Measurements from ENCODE around the gene STRN3.
"Not testable (repeated sequence)": the region's sequence is repeated elsewhere in the genome, so short reads cannot be mapped to it uniquely, and the experiment has no call there.

The STRN3 gene

GRCh38 chr14:31043379-31043778 is 17.2 kb upstream of the STRN3 start:
- Histone ChIP-seq H2BK15ac (ENCODE audit: low read length) (no peak overlapping the region), H3K27me3 (ENCODE audit: control insufficient read depth in 3 of 3, insufficient read depth in 3 of 3, low read depth in 1 of 3, low read length in 3 of 3) (no peaks in the 10 kb centered on the region), H3K4me2 (ENCODE audit: insufficient read depth, low read length, poor library complexity, severe bottlenecking) (no peak overlapping the region), H3K4me1 (ENCODE audit: control insufficient read depth in 2 of 2, insufficient read depth in 1 of 2, low read depth in 1 of 2, low read length in 2 of 2) (no peaks in the 10 kb centered on the region), H3K14ac (ENCODE audit: low read length) (no peak overlapping the region), H3K27ac (replicated peaks; ENCODE audit: low read length) (no peak overlapping the region), H2BK5ac (ENCODE audit: low read length) (no peak overlapping the region), H2AFZ (ENCODE audit: low read length) (no peak overlapping the region), H3K4ac (ENCODE audit: low read length) (no peak overlapping the region), H2AK5ac (ENCODE audit: low read depth, low read length) (no peak overlapping the region), H4K91ac (ENCODE audit: low read depth, low read length, poor library complexity) (no peak overlapping the region), H4K8ac (ENCODE audit: low read depth, low read length) (no peak overlapping the region), H2BK12ac (ENCODE audit: low read length) (no peak overlapping the region), H3K23ac (ENCODE audit: low read depth, low read length, poor library complexity) (no peak overlapping the region), H3K4me3 (ENCODE audit: low read length in 2 of 2) (no peak overlapping the region), H3K9me3 (replicated peaks in 1 of 2; ENCODE audit: control insufficient read depth in 2 of 2, insufficient read depth in 1 of 2, low read depth in 1 of 2, low read length in 2 of 2) (peaks cover 0 to 2% of the 10 kb centered on the region in 2 donors), H3K36me3 (replicated peaks in 1 of 2; ENCODE audit: control insufficient read depth in 2 of 2, insufficient read depth in 2 of 2, low read length in 2 of 2) (no peaks in the 10 kb centered on the region), H3K79me1 (ENCODE audit: low read depth, low read length) (no peaks in the 10 kb centered on the region), H2BK120ac (ENCODE audit: low read depth, low read length) (no peak overlapping the region), H3K18ac (ENCODE audit: low read length) (no peak overlapping the region), H3K9ac (ENCODE audit: low read depth, low read length, poor library complexity) (no peak overlapping the region)
- no peak for DNase-seq (ENCODE audit: low spot score)
- no CpG with 5 or more reads among the region's 3 CpGs for WGBS, 2 donors (ENCODE audit: extremely low coverage in 2 of 2, insufficient read length in 2 of 2, insufficient replicate concordance in 1 of 2)

GRCh38 chr14:31042893-31043292 is 16.7 kb upstream of the STRN3 start:
- H4K8ac ChIP-seq (ENCODE audit: low read depth, low read length); H3K27ac ChIP-seq (replicated peaks; ENCODE audit: low read length); H3K4me1 ChIP-seq (ENCODE audit: control insufficient read depth in 2 of 2, insufficient read depth in 1 of 2, low read depth in 1 of 2, low read length in 2 of 2); DNase-seq (ENCODE audit: low spot score); H3K27me3 ChIP-seq (ENCODE audit: control insufficient read depth in 3 of 3, insufficient read depth in 3 of 3, low read depth in 1 of 3, low read length in 3 of 3); H3K4ac ChIP-seq (ENCODE audit: low read length); H4K91ac ChIP-seq (ENCODE audit: low read depth, low read length, poor library complexity); H3K4me2 ChIP-seq (ENCODE audit: insufficient read depth, low read length, poor library complexity, severe bottlenecking); H2BK15ac ChIP-seq (ENCODE audit: low read length); H2BK120ac ChIP-seq (ENCODE audit: low read depth, low read length); H3K79me1 ChIP-seq (ENCODE audit: low read depth, low read length); H3K9ac ChIP-seq (ENCODE audit: low read depth, low read length, poor library complexity); H3K14ac ChIP-seq (ENCODE audit: low read length); H3K9me3 ChIP-seq (replicated peaks in 1 of 2; ENCODE audit: control insufficient read depth in 2 of 2, insufficient read depth in 1 of 2, low read depth in 1 of 2, low read length in 2 of 2); H3K36me3 ChIP-seq (replicated peaks in 1 of 2; ENCODE audit: control insufficient read depth in 2 of 2, insufficient read depth in 2 of 2, low read length in 2 of 2); H2BK5ac ChIP-seq (ENCODE audit: low read length); H2BK12ac ChIP-seq (ENCODE audit: low read length); H3K23ac ChIP-seq (ENCODE audit: low read depth, low read length, poor library complexity); H3K4me3 ChIP-seq (ENCODE audit: low read length in 2 of 2); H2AK5ac ChIP-seq (ENCODE audit: low read depth, low read length); H3K18ac ChIP-seq (ENCODE audit: low read length); H2AFZ ChIP-seq (ENCODE audit: low read length): not testable (repeated sequence)
- no CpG with 5 or more reads among the region's 10 CpGs for WGBS, 2 donors (ENCODE audit: extremely low coverage in 2 of 2, insufficient read length in 2 of 2, insufficient replicate concordance in 1 of 2)

GRCh38 chr14:31042300-31042699 is 16.1 kb upstream of the STRN3 start:
- no peak overlapping the region for H2BK120ac ChIP-seq (ENCODE audit: low read depth, low read length)
- DNase-seq (ENCODE audit: low spot score) = no peak
- no peaks in the 10 kb centered on the region for H3K79me1 ChIP-seq (ENCODE audit: low read depth, low read length)
- no peaks in the 10 kb centered on the region for H3K27me3 ChIP-seq (ENCODE audit: control insufficient read depth in 3 of 3, insufficient read depth in 3 of 3, low read depth in 1 of 3, low read length in 3 of 3)
- no peak overlapping the region for H2AFZ ChIP-seq (ENCODE audit: low read length)
- H2BK12ac ChIP-seq (ENCODE audit: low read length) = no peak overlapping the region
- no peak overlapping the region for H3K4me2 ChIP-seq (ENCODE audit: insufficient read depth, low read length, poor library complexity, severe bottlenecking)
- H4K8ac ChIP-seq (ENCODE audit: low read depth, low read length) = no peak overlapping the region
- H3K4me3 ChIP-seq (ENCODE audit: low read length in 2 of 2) = no peak overlapping the region
- no peak overlapping the region for H3K18ac ChIP-seq (ENCODE audit: low read length)
- no peak overlapping the region for H4K91ac ChIP-seq (ENCODE audit: low read depth, low read length, poor library complexity)
- H3K36me3 ChIP-seq (replicated peaks in 1 of 2; ENCODE audit: control insufficient read depth in 2 of 2, insufficient read depth in 2 of 2, low read length in 2 of 2) = no peaks in the 10 kb centered on the region
- H2BK15ac ChIP-seq (ENCODE audit: low read length) = no peak overlapping the region
- no peak overlapping the region for H2AK5ac ChIP-seq (ENCODE audit: low read depth, low read length)
- H3K9me3 ChIP-seq (replicated peaks in 1 of 2; ENCODE audit: control insufficient read depth in 2 of 2, insufficient read depth in 1 of 2, low read depth in 1 of 2, low read length in 2 of 2) = peaks cover 0 to 2% of the 10 kb centered on the region in 2 donors
- no peak overlapping the region for H3K14ac ChIP-seq (ENCODE audit: low read length)
- H3K9ac ChIP-seq (ENCODE audit: low read depth, low read length, poor library complexity) = no peak overlapping the region
- H3K27ac ChIP-seq (replicated peaks; ENCODE audit: low read length) = no peak overlapping the region
- H3K4ac ChIP-seq (ENCODE audit: low read length) = no peak overlapping the region
- WGBS, 2 donors (ENCODE audit: extremely low coverage in 2 of 2, insufficient read length in 2 of 2, insufficient replicate concordance in 1 of 2) = no CpG with 5 or more reads among the region's 1 CpG
- no peak overlapping the region for H2BK5ac ChIP-seq (ENCODE audit: low read length)
- H3K4me1 ChIP-seq (ENCODE audit: control insufficient read depth in 2 of 2, insufficient read depth in 1 of 2, low read depth in 1 of 2, low read length in 2 of 2) = no peaks in the 10 kb centered on the region
- H3K23ac ChIP-seq (ENCODE audit: low read depth, low read length, poor library complexity) = no peak overlapping the region

GRCh38 chr14:31038521-31039166 is 12.5 kb upstream of the STRN3 start:
- no peak for DNase-seq (ENCODE audit: low spot score)
- H2BK120ac ChIP-seq (ENCODE audit: low read depth, low read length) = no peak overlapping the region
- H2BK15ac ChIP-seq (ENCODE audit: low read length) = no peak overlapping the region
- H3K4me3 ChIP-seq (ENCODE audit: low read length in 2 of 2) = no peak overlapping the region
- H3K36me3 ChIP-seq (replicated peaks in 1 of 2; ENCODE audit: control insufficient read depth in 2 of 2, insufficient read depth in 2 of 2, low read length in 2 of 2) = peaks cover 0 to 4% of the 10 kb centered on the region in 2 donors
- no peak overlapping the region for H3K4me2 ChIP-seq (ENCODE audit: insufficient read depth, low read length, poor library complexity, severe bottlenecking)
- H2AFZ ChIP-seq (ENCODE audit: low read length) = no peak overlapping the region
- H4K8ac ChIP-seq (ENCODE audit: low read depth, low read length) = no peak overlapping the region
- H3K9me3 ChIP-seq (replicated peaks in 1 of 2; ENCODE audit: control insufficient read depth in 2 of 2, insufficient read depth in 1 of 2, low read depth in 1 of 2, low read length in 2 of 2) = peaks cover 0 to 2% of the 10 kb centered on the region in 2 donors
- H3K79me1 ChIP-seq (ENCODE audit: low read depth, low read length) = no peaks in the 10 kb centered on the region
- no peak overlapping the region for H4K91ac ChIP-seq (ENCODE audit: low read depth, low read length, poor library complexity)
- H2AK5ac ChIP-seq (ENCODE audit: low read depth, low read length) = no peak overlapping the region
- no peaks in the 10 kb centered on the region for H3K27me3 ChIP-seq (ENCODE audit: control insufficient read depth in 3 of 3, insufficient read depth in 3 of 3, low read depth in 1 of 3, low read length in 3 of 3)
- H2BK12ac ChIP-seq (ENCODE audit: low read length) = no peak overlapping the region
- no peak overlapping the region for H3K9ac ChIP-seq (ENCODE audit: low read depth, low read length, poor library complexity)
- no peak overlapping the region for H3K23ac ChIP-seq (ENCODE audit: low read depth, low read length, poor library complexity)
- no peak overlapping the region for H3K4ac ChIP-seq (ENCODE audit: low read length)
- no CpG with 5 or more reads among the region's 3 CpGs for WGBS, 2 donors (ENCODE audit: extremely low coverage in 2 of 2, insufficient read length in 2 of 2, insufficient replicate concordance in 1 of 2)
- H3K14ac ChIP-seq (ENCODE audit: low read length) = no peak overlapping the region
- no peak overlapping the region for H3K18ac ChIP-seq (ENCODE audit: low read length)
- no peaks in the 10 kb centered on the region for H3K4me1 ChIP-seq (ENCODE audit: control insufficient read depth in 2 of 2, insufficient read depth in 1 of 2, low read depth in 1 of 2, low read length in 2 of 2)
- no peak overlapping the region for H3K27ac ChIP-seq (replicated peaks; ENCODE audit: low read length)
- no peak overlapping the region for H2BK5ac ChIP-seq (ENCODE audit: low read length)

All from neuronal stem cell (in vitro differentiated cells).